ENCODE measurements around the gene ARL14EP.

ARL14EP gene

GRCh38 chr11:30381879-30382278 lies 59.0 kb downstream of the ARL14EP start:
- no peak overlapping the region for H3K4me3 Mint-ChIP-seq
- no peak for TF ChIP-seq CTCF (IDR thresholded peaks at IDR 0.05)
- peaks cover 30% of the 10 kb centered on the region for H3K4me1 Mint-ChIP-seq
- peaks cover 6% of the 10 kb centered on the region for H3K27me3 Mint-ChIP-seq (ENCODE audit: low read depth, poor library complexity)
- DNase-seq: no peak
- H3K9me3 Mint-ChIP-seq: peaks cover 3% of the 10 kb centered on the region
- no peak overlapping the region for H3K27ac Mint-ChIP-seq
- H3K36me3 Mint-ChIP-seq (ENCODE audit: low read depth): no peaks in the 10 kb centered on the region

Data from nephron progenitor cell (in vitro differentiated cells).